ENCODE data around the gene TMEM107.

DNA sequence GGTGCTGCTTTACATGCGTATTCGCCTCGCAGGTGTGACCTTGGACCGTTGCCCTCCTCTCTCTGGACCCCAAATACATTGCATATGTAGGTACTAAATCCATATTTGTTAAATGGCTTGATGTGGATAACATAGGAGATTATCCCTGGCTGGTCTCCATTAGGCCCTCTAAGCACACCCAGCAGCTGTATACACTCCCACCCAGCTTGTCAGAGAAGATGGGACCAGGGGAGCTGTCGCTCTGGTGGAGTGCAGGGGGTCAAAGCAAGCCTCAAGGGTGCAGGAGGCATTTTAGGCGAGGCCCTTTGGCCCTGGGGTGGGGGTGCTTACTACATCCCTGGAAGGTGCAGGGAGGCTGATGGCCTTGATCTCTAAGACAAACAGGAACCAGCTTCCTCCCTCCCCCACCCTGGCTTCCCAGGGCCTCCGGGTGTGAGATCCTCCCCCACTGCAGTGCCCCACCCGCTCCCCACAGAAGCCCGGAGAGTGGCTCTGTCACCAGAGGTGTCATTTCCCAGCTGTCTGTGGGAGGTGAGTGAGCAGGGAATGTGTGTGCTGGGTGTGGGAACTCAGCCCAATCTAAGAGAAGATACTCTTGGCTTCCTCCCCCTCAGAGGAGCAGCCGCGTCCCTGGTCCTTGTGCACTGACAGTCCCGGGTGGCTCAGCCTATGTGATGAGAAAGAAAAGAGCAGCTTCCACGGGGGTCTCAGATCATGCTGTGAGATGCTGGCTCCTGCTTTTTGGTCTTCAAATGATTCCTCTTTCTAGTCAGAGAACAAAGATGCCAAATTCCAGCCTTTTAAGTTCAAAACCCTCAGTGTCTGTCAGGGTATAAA, 12.0 kb downstream of the TMEM107 start:
- TF ChIP-seq TAF1 (IDR thresholded peaks at IDR 0.05; ENCODE audit: low read depth, low read length) (no peak), POLR2A (IDR thresholded peaks at IDR 0.05; ENCODE audit: low read depth, low read length) (no peak), POLR2AphosphoS5 (IDR thresholded peaks at IDR 0.05; ENCODE audit: low read depth, low read length) (no peak), PAX5 (IDR thresholded peaks at IDR 0.05; ENCODE audit: insufficient read depth, low read length, severe bottlenecking) (no peak), POU2F2 (IDR thresholded peaks at IDR 0.05; ENCODE audit: low read depth, low read length) (no peak), SPI1 (IDR thresholded peaks at IDR 0.05; ENCODE audit: low read depth, low read length) (no peak)
